ENCODE results near the gene TTLL1. TPM values are rescaled to one million over a fixed set of nuclear protein-coding genes. Genes with fewer than 3 reads are reported as not detected.

Gene TTLL1
- total and polyA plus RNA-seq, 4 donors = 0.50 to 2.2 (median 1.1) TPM

- no peak overlapping the region for H3K4me3 ChIP-seq (ENCODE audit: low read depth in 1 of 3, low read length in 3 of 3)
- H3K36me3 ChIP-seq (ENCODE audit: control insufficient read depth in 4 of 4, insufficient read depth in 3 of 4, low read depth in 1 of 4, low read length in 3 of 4) = no peaks in the 10 kb centered on the region
- 67% methylated on average over 4 of the region's 4 CpGs for WGBS
- no peak for TF ChIP-seq YY1 (IDR thresholded peaks at IDR 0.05)
- no peak for TF ChIP-seq JUND (IDR thresholded peaks at IDR 0.05)
- TF ChIP-seq TAF1 (conservative IDR thresholded peaks at IDR 0.05) = no peak
- no peak for TF ChIP-seq FOXA2 (IDR thresholded peaks at IDR 0.05)
- TF ChIP-seq SP1 (IDR thresholded peaks at IDR 0.05) = no peak
- TF ChIP-seq GABPA (IDR thresholded peaks at IDR 0.05 in 1 of 2, conservative IDR thresholded peaks at IDR 0.05 in 1 of 2) = no peak
- TF ChIP-seq EGR1 (IDR thresholded peaks at IDR 0.05; ENCODE audit: low read depth in 2 of 2) = no peak
- no peak for TF ChIP-seq CTCF (IDR thresholded peaks at IDR 0.05; ENCODE audit: low read depth, low read length, missing input control)
- no peak for TF ChIP-seq RAD21 (IDR thresholded peaks at IDR 0.05)
- no peak for TF ChIP-seq NR2F2 (IDR thresholded peaks at IDR 0.05)
- no peak for TF ChIP-seq MAX (IDR thresholded peaks at IDR 0.05)
- TF ChIP-seq ZBTB33 (IDR thresholded peaks at IDR 0.05) = no peak
- TF ChIP-seq ATF3 (IDR thresholded peaks at IDR 0.05) = no peak
- TF ChIP-seq HNF4G (IDR thresholded peaks at IDR 0.05) = no peak
- no peak for TF ChIP-seq HNF4A (conservative IDR thresholded peaks at IDR 0.05)
- TF ChIP-seq FOXA1 (IDR thresholded peaks at IDR 0.05) = no peak
- no peak for TF ChIP-seq RXRA (IDR thresholded peaks at IDR 0.05)
- no peak for TF ChIP-seq REST (IDR thresholded peaks at IDR 0.05)
- H3K4me1 ChIP-seq (ENCODE audit: control insufficient read depth in 4 of 4, insufficient read depth in 4 of 4, low read length in 3 of 4) = no peaks in the 10 kb centered on the region
- no peak overlapping the region for H3K9ac ChIP-seq (ENCODE audit: low read depth in 1 of 2, low read length in 2 of 2)
- no peaks in the 10 kb centered on the region for H3K27me3 ChIP-seq (ENCODE audit: control insufficient read depth in 4 of 4, insufficient read depth in 4 of 4, low read length in 3 of 4)
- peaks cover 0 to 4% (median 1%) of the 10 kb centered on the region in 4 donors for H3K9me3 ChIP-seq (ENCODE audit: control insufficient read depth in 4 of 4, low read length in 3 of 4)
- DNase-seq (ENCODE audit: low spot score) = no peak
- no peak overlapping the region for H3K27ac ChIP-seq (ENCODE audit: low read depth in 1 of 2, low read length in 2 of 2)
Measured at GRCh38 chr22:43098356-43098755, 9.2 kb upstream of the TTLL1 start.

Measured in liver (tissue), 9 donors.